GM15510 (cell line): Measurements from ENCODE around the gene GAPDHS.

Experiments used
- POLR2A ChIP-seq: IDR thresholded peaks from 3 replicates; pipeline ENCODE4 v1.6.1; 2011; ENCODE audit warnings: borderline replicate concordance; ENCODE audit not compliant: insufficient read length; ENCODE audit errors: extremely low read depth

The GAPDHS gene

GRCh38 chr19:35577918-35578317, 44.7 kb downstream of the GAPDHS start:
- no peak for TF ChIP-seq POLR2A

- no peak for TF ChIP-seq POLR2A
Measured at GRCh38 chr19:35578707-35579106, 45.5 kb downstream of the GAPDHS start.

- TF ChIP-seq POLR2A: no peak
Measured at GRCh38 chr19:35582760-35583159, 49.5 kb downstream of the GAPDHS start.

- TF ChIP-seq POLR2A: no peak
Measured at GRCh38 chr19:35585848-35586247, 52.6 kb downstream of the GAPDHS start, which contains the start of gene PMIS2. Gene PMIS2, plus strand, starts transcription at chr19:35586173. Its CDS starts 87 bp downstream, at chr19:35586260.

- TF ChIP-seq POLR2A: no peak
Measured at GRCh38 chr19:35587321-35587720, 54.1 kb downstream of the GAPDHS start.

GRCh38 chr19:35590875-35591274, 57.6 kb downstream of the GAPDHS start:
- TF ChIP-seq POLR2A: no peak

GRCh38 chr19:35592226-35592625, 59.0 kb downstream of the GAPDHS start:
- TF ChIP-seq POLR2A: no peak
